ENCODE results near the gene SYNM.

SYNM gene

GRCh38 chr15:99122831-99123712, 18.2 kb downstream of the SYNM start:
- Mint-ChIP-seq H3K36me3 (no peaks in the 10 kb centered on the region), H3K9me3 (no peaks in the 10 kb centered on the region), H3K27ac (no peak overlapping the region), H3K4me3 (no peak overlapping the region), H3K4me1 (no peaks in the 10 kb centered on the region), H3K27me3 (no peaks in the 10 kb centered on the region)

- no peaks in the 10 kb centered on the region for H3K36me3 Mint-ChIP-seq
- H3K27me3 Mint-ChIP-seq = no peaks in the 10 kb centered on the region
- no peaks in the 10 kb centered on the region for H3K9me3 Mint-ChIP-seq
- no peaks in the 10 kb centered on the region for H3K4me1 Mint-ChIP-seq
- no peak overlapping the region for H3K4me3 Mint-ChIP-seq
- H3K27ac Mint-ChIP-seq = no peak overlapping the region
Observed at GRCh38 chr15:99123713-99124451, 19.0 kb downstream of the SYNM start.

GRCh38 chr15:99124641-99125040, 19.8 kb downstream of the SYNM start:
- Mint-ChIP-seq H3K9me3 (no peaks in the 10 kb centered on the region), H3K27me3 (no peaks in the 10 kb centered on the region), H3K4me3 (no peak overlapping the region), H3K36me3 (no peaks in the 10 kb centered on the region), H3K27ac (no peak overlapping the region), H3K4me1 (no peaks in the 10 kb centered on the region)

- Mint-ChIP-seq H3K9me3 (no peaks in the 10 kb centered on the region), H3K27ac (no peak overlapping the region), H3K36me3 (no peaks in the 10 kb centered on the region), H3K4me1 (no peaks in the 10 kb centered on the region), H3K4me3 (no peak overlapping the region), H3K27me3 (no peaks in the 10 kb centered on the region)
Observed at GRCh38 chr15:99125061-99125891, 20.4 kb downstream of the SYNM start.

GRCh38 chr15:99126131-99126588, 21.3 kb downstream of the SYNM start:
- Mint-ChIP-seq H3K4me1 (no peaks in the 10 kb centered on the region), H3K27ac (no peak overlapping the region), H3K36me3 (no peaks in the 10 kb centered on the region), H3K9me3 (no peaks in the 10 kb centered on the region), H3K4me3 (no peak overlapping the region), H3K27me3 (no peaks in the 10 kb centered on the region)

GRCh38 chr15:99126930-99127329, 22.1 kb downstream of the SYNM start:
- Mint-ChIP-seq H3K4me3 (no peak overlapping the region), H3K27ac (no peak overlapping the region), H3K36me3 (no peaks in the 10 kb centered on the region), H3K27me3 (no peaks in the 10 kb centered on the region), H3K9me3 (no peaks in the 10 kb centered on the region), H3K4me1 (no peaks in the 10 kb centered on the region)

- Mint-ChIP-seq H3K27me3 (no peaks in the 10 kb centered on the region), H3K4me1 (no peaks in the 10 kb centered on the region), H3K4me3 (no peak overlapping the region), H3K27ac (no peak overlapping the region), H3K36me3 (no peaks in the 10 kb centered on the region), H3K9me3 (no peaks in the 10 kb centered on the region)
Observed at GRCh38 chr15:99127773-99128172, 22.9 kb downstream of the SYNM start.

GRCh38 chr15:99128411-99128810, 23.5 kb downstream of the SYNM start:
- Mint-ChIP-seq H3K27me3 (no peaks in the 10 kb centered on the region), H3K36me3 (no peaks in the 10 kb centered on the region), H3K4me3 (no peak overlapping the region), H3K4me1 (no peaks in the 10 kb centered on the region), H3K9me3 (no peaks in the 10 kb centered on the region), H3K27ac (no peak overlapping the region)

GRCh38 chr15:99129644-99130043, 24.8 kb downstream of the SYNM start:
- no peak overlapping the region for H3K27ac Mint-ChIP-seq
- no peak overlapping the region for H3K4me3 Mint-ChIP-seq
- no peaks in the 10 kb centered on the region for H3K36me3 Mint-ChIP-seq
- H3K27me3 Mint-ChIP-seq = no peaks in the 10 kb centered on the region
- no peaks in the 10 kb centered on the region for H3K9me3 Mint-ChIP-seq
- H3K4me1 Mint-ChIP-seq = no peaks in the 10 kb centered on the region

- Mint-ChIP-seq H3K36me3 (no peaks in the 10 kb centered on the region), H3K27ac (no peak overlapping the region), H3K4me1 (no peaks in the 10 kb centered on the region), H3K27me3 (no peaks in the 10 kb centered on the region), H3K4me3 (no peak overlapping the region), H3K9me3 (no peaks in the 10 kb centered on the region)
Observed at GRCh38 chr15:99130314-99130713, 25.4 kb downstream of the SYNM start.

GRCh38 chr15:99130765-99131440, 26.0 kb downstream of the SYNM start:
- H3K4me3 Mint-ChIP-seq = no peak overlapping the region
- no peak overlapping the region for H3K27ac Mint-ChIP-seq
- H3K27me3 Mint-ChIP-seq = no peaks in the 10 kb centered on the region
- H3K4me1 Mint-ChIP-seq = no peaks in the 10 kb centered on the region
- H3K36me3 Mint-ChIP-seq = no peaks in the 10 kb centered on the region
- H3K9me3 Mint-ChIP-seq = no peaks in the 10 kb centered on the region

GRCh38 chr15:99131441-99132023, 26.7 kb downstream of the SYNM start:
- no peak overlapping the region for H3K27ac Mint-ChIP-seq
- H3K27me3 Mint-ChIP-seq = no peaks in the 10 kb centered on the region

GRCh38 chr15:99132122-99132521, 27.2 kb downstream of the SYNM start:
- Mint-ChIP-seq H3K27me3 (no peaks in the 10 kb centered on the region), H3K4me1 (no peaks in the 10 kb centered on the region), H3K4me3 (no peak overlapping the region), H3K36me3 (no peaks in the 10 kb centered on the region), H3K27ac (no peak overlapping the region), H3K9me3 (no peaks in the 10 kb centered on the region)

More at GRCh38 chr15:99131441-99132023, 26.7 kb downstream of the SYNM start:
- H3K9me3 Mint-ChIP-seq = no peaks in the 10 kb centered on the region
- no peaks in the 10 kb centered on the region for H3K36me3 Mint-ChIP-seq
- H3K4me1 Mint-ChIP-seq = no peaks in the 10 kb centered on the region
- H3K4me3 Mint-ChIP-seq = no peak overlapping the region

- H3K27ac Mint-ChIP-seq = peak overlapping the region; percentile 38
- H3K4me3 Mint-ChIP-seq = no peak overlapping the region
- H3K4me1 Mint-ChIP-seq = no peaks in the 10 kb centered on the region
- no peaks in the 10 kb centered on the region for H3K27me3 Mint-ChIP-seq
- H3K9me3 Mint-ChIP-seq = no peaks in the 10 kb centered on the region
- no peaks in the 10 kb centered on the region for H3K36me3 Mint-ChIP-seq
Observed at GRCh38 chr15:99132634-99133287, 27.9 kb downstream of the SYNM start.

Measured in activated naive CD4-positive, alpha-beta T cell treated with anti-CD3 and anti-CD28 coated beads, Interleukin-2, amount 50 U/mL, for 24 hours (primary cell).